Epithelial cell of proximal tubule (primary cell): ENCODE results near the gene TMC5. TPM values are rescaled to one million over a fixed set of nuclear protein-coding genes. Genes with fewer than 3 reads are reported as not detected.

Source experiments
- DNase-seq: peaks from one replicate; pipeline ENCODE4 v3.0.0-alpha.2; 2011; ENCODE audit warnings: low read depth
- H3K4me3 ChIP-seq: 2 replicates; pipeline ENCODE4 v1.5.1; 2011; ENCODE audit warnings: low read depth, mild to moderate bottlenecking, low read length
- CTCF ChIP-seq: conservative IDR thresholded peaks from 2 replicates; pipeline ENCODE4 v1.5.1; 2012; ENCODE audit warnings: low read depth, mild to moderate bottlenecking, low read length
- total RNA-seq: library from RNA; depleted of rRNA; stranded (reverse); fragments of >200 nt; gene quantifications from 2 replicates; pipeline ENCODE4 v1.2.3, GENCODE V29; 2015

TMC5 gene
- total RNA-seq, 1 donor from 2014 or later, result 0.35 TPM

- TF ChIP-seq CTCF, result no peak
- DNase-seq, result no peak
- H3K4me3 ChIP-seq, result no peak overlapping the region
Measured at GRCh38 chr16:19424478-19424877, 6.8 kb downstream of the TMC5 start.

- no peak overlapping the region for H3K4me3 ChIP-seq
- no peak for DNase-seq
- TF ChIP-seq CTCF, result no peak
Measured at GRCh38 chr16:19430345-19430744, 12.7 kb downstream of the TMC5 start.

DNA sequence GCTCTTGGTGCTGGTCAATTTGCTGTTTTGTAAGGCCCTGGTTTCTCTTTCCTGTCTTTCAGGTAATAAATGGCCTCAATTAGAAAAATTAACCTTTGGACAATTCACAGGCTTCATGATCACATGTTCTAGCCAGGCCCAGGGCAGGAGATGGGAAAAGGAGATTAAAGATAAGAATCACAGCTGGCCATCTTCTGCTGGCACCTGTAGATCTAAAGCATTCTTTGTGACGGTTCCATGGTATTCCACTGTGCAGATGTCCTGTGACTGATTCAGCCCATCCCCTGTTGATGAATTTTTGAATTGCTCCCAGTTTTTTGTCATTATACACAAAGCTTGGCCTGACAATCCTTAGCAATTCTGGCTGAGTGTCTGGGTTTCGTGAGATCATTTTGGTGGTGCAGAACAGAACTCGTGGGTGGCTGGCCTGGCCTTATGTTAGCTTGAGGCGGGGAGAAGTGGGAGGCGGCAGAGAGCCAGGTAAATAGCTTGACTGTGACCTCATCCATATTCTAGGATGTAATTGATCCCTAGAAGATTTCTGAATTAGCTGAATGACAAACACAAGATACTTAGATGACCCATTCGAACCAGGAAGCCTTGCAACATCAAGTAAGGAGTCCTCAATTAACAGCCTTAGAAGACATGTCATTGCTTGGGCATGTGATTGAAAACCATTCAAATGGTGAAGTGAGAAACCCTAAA lies 14.1 kb downstream of the TMC5 start:
- TF ChIP-seq CTCF, result no peak
- no peak for DNase-seq
- H3K4me3 ChIP-seq, result no peak overlapping the region

DNA sequence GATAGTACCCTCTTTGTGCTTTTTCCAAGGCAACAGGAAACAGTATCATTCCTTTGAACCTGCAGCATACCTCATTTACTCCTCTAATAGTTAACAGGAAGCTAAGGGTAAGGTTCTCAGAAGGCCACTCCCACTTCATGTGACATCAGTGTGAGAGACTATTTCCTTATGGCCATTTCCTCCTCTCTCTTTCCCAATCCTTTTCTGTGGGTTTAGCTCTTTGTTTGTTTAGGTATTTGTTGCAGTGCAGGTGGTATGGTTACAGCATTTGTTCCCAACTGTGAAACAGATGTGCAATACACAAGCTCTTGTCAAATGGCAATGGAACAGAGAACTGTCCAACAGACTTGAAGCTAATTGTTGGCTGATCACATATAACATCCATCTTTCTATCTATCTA lies 14.7 kb downstream of the TMC5 start:
- DNase-seq, result peak; percentile 7
- TF ChIP-seq CTCF, result no peak
- no peak overlapping the region for H3K4me3 ChIP-seq

GRCh38 chr16:19434584-19434983 lies 16.9 kb downstream of the TMC5 start:
- H3K4me3 ChIP-seq, result no peak overlapping the region
- DNase-seq, result no peak
- no peak for TF ChIP-seq CTCF

DNA sequence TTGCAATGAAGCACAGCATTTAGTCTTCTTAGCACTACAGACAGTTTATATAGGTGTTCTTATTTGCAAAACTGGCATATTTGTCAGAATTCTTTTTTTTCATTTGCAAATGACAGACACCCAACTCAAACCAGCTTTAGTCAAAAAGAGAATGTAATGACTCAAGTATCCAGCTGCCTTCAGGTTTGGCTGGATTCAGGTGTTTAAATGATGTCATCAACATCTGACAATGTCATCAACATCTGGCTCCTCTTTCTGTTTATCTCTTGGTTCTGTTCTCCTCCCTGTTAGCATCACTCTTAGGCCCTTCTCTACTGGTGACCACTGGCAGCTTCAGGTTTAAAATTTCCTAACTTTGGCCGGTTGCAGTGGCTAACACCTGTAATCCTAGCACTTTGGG lies 18.9 kb downstream of the TMC5 start:
- no peak overlapping the region for H3K4me3 ChIP-seq
- TF ChIP-seq CTCF, result no peak
- DNase-seq, result no peak

GRCh38 chr16:19437280-19437679 lies 19.6 kb downstream of the TMC5 start:
- no peak for DNase-seq
- no peak overlapping the region for H3K4me3 ChIP-seq
- no peak for TF ChIP-seq CTCF
